H9 (cell line): ENCODE results near the gene KICS2. TPM values are rescaled to one million over a fixed set of nuclear protein-coding genes. Genes with fewer than 3 reads are reported as not detected.

Experiments
- DNase-seq: peaks from one replicate; pipeline ENCODE4 v3.0.0-alpha.2; 2017
- H2AFZ ChIP-seq: one replicate; pipeline ENCODE4 v1.6.1; 2013; ENCODE audit warnings: mild to moderate bottlenecking, low read length, control low read depth, moderate library complexity
- H2AK5ac ChIP-seq: 2 replicates; pipeline ENCODE4 v1.6.1; 2013; ENCODE audit warnings: low read length, control low read depth, mixed read lengths; ENCODE audit not compliant: insufficient read length
- H2BK120ac ChIP-seq: one replicate; pipeline ENCODE4 v1.6.1; 2013; ENCODE audit warnings: low read depth, mild to moderate bottlenecking, low read length, control low read depth, inconsistent platforms; ENCODE audit not compliant: poor library complexity, severe bottlenecking
- H2BK12ac ChIP-seq: 2 replicates; pipeline ENCODE4 v1.6.1; 2013; ENCODE audit warnings: low read length, control low read depth, mixed read lengths, low read depth; ENCODE audit not compliant: insufficient read length
- H2BK15ac ChIP-seq: 2 replicates; pipeline ENCODE4 v1.6.1; 2013; ENCODE audit warnings: low read depth, low read length, control low read depth
- H2BK20ac ChIP-seq: one replicate; pipeline ENCODE4 v1.6.1; 2013; ENCODE audit warnings: low read depth, mild to moderate bottlenecking, low read length, control low read depth, inconsistent platforms; ENCODE audit not compliant: poor library complexity, severe bottlenecking
- H2BK5ac ChIP-seq: 2 replicates; pipeline ENCODE4 v1.6.1; 2013; ENCODE audit warnings: low read length, control low read depth, mixed read lengths; ENCODE audit not compliant: insufficient read length
- H3K14ac ChIP-seq: 2 replicates; pipeline ENCODE4 v1.6.1; 2013; ENCODE audit warnings: low read length, control low read depth; ENCODE audit not compliant: insufficient read depth
- H3K18ac ChIP-seq: 2 replicates; pipeline ENCODE4 v1.6.1; 2013; ENCODE audit warnings: low read depth, mild to moderate bottlenecking, mixed read lengths, low read length, control low read depth; ENCODE audit not compliant: insufficient read length
- H3K23ac ChIP-seq: 2 replicates; pipeline ENCODE4 v1.6.1; 2013; ENCODE audit warnings: low read length, control low read depth, mixed read lengths, low read depth; ENCODE audit not compliant: insufficient read length
- H3K23me2 ChIP-seq: 2 replicates; pipeline ENCODE4 v1.6.1; 2013; ENCODE audit warnings: low read depth, mild to moderate bottlenecking, mixed read lengths, low read length, control low read depth; ENCODE audit not compliant: insufficient read length, poor library complexity, severe bottlenecking
- H3K27ac ChIP-seq: 2 replicates; pipeline ENCODE4 v1.5.1; 2013; ENCODE audit warnings: low read length, control low read depth, mixed read lengths, low read depth; ENCODE audit not compliant: insufficient read length
- H3K27me3 ChIP-seq: 2 replicates; pipeline ENCODE4 v1.6.1; 2013; ENCODE audit warnings: low read length, control low read depth, inconsistent platforms; ENCODE audit not compliant: insufficient read depth
- H3K4ac ChIP-seq: 2 replicates; pipeline ENCODE4 v1.6.1; 2013; ENCODE audit warnings: low read depth, mild to moderate bottlenecking, control low read depth, inconsistent platforms, low read length, moderate library complexity
- H3K4me1 ChIP-seq: 2 replicates; pipeline ENCODE4 v1.6.1; 2013; ENCODE audit warnings: low read length, control low read depth, inconsistent platforms; ENCODE audit not compliant: insufficient read depth
- H3K4me2 ChIP-seq: 2 replicates; pipeline ENCODE4 v1.6.1; 2013; ENCODE audit warnings: low read length, control low read depth, mixed read lengths; ENCODE audit not compliant: insufficient read length, insufficient read depth
- H3K56ac ChIP-seq: 2 replicates; pipeline ENCODE4 v1.6.1; 2013; ENCODE audit warnings: low read depth, mild to moderate bottlenecking, mixed read lengths, low read length, control low read depth; ENCODE audit not compliant: insufficient read length
- H3K79me1 ChIP-seq: 2 replicates; pipeline ENCODE4 v1.6.1; 2013; ENCODE audit warnings: low read depth, mild to moderate bottlenecking, moderate library complexity, low read length, control low read depth, inconsistent platforms; ENCODE audit not compliant: insufficient read depth, poor library complexity, severe bottlenecking
- H3K79me2 ChIP-seq: 2 replicates; pipeline ENCODE4 v1.6.1; 2013; ENCODE audit warnings: low read length, control low read depth, inconsistent platforms; ENCODE audit not compliant: insufficient read depth
- H3K9ac ChIP-seq: 2 replicates; pipeline ENCODE4 v1.6.1; 2013; ENCODE audit warnings: low read length, control low read depth, mixed read lengths; ENCODE audit not compliant: insufficient read length; ENCODE audit errors: extremely low read depth
- H3K9me3 ChIP-seq: one replicate; pipeline ENCODE4 v1.6.1; 2013; ENCODE audit warnings: low read depth, low read length, inconsistent platforms; ENCODE audit not compliant: control insufficient read depth
- H3T11ph ChIP-seq: one replicate; pipeline ENCODE4 v1.6.1; 2013; ENCODE audit warnings: mild to moderate bottlenecking, low read length, control low read depth, inconsistent platforms
- H4K20me1 ChIP-seq: one replicate; pipeline ENCODE4 v1.6.1; 2013; ENCODE audit not compliant: control insufficient read depth, insufficient read length, insufficient read depth
- H4K5ac ChIP-seq: 2 replicates; pipeline ENCODE4 v1.6.1; 2013; ENCODE audit warnings: low read depth, mild to moderate bottlenecking, mixed read lengths, low read length, control low read depth; ENCODE audit not compliant: insufficient read length
- H4K8ac ChIP-seq: replicated peaks from 2 replicates; pipeline ENCODE4 v1.6.1; 2013; ENCODE audit warnings: low read length, control low read depth, mixed read lengths, low read depth; ENCODE audit not compliant: insufficient read length
- H4K91ac ChIP-seq: 2 replicates; pipeline ENCODE4 v1.6.1; 2013; ENCODE audit warnings: low read depth, mild to moderate bottlenecking, moderate library complexity, mixed read lengths, low read length, control low read depth; ENCODE audit not compliant: insufficient read length
- H3K27ac Mint-ChIP-seq, 3 experiments: 2 replicates in 2 of 3; 3 replicates in 1 of 3; pipeline ENCODE4 v1.8.0; 2020 to 2021; ENCODE audit warnings: mixed read lengths in 3 of 3, mild to moderate bottlenecking in 1 of 3, moderate library complexity in 1 of 3
- H3K27me3 Mint-ChIP-seq: 2 replicates; pipeline ENCODE4 v1.8.0; 2021; ENCODE audit warnings: low read depth, mild to moderate bottlenecking, moderate library complexity, mixed read lengths
- H3K36me3 Mint-ChIP-seq, 3 experiments: 2 replicates in 2 of 3; 3 replicates in 1 of 3; pipeline ENCODE4 v1.8.0; 2020 to 2021; ENCODE audit warnings: low read depth in 3 of 3, mixed read lengths in 3 of 3; ENCODE audit not compliant: insufficient read depth in 1 of 3
- H3K4me1 Mint-ChIP-seq, 2 experiments: 2 replicates each; pipeline ENCODE4 v1.8.0; 2020; ENCODE audit warnings: mixed read lengths in 2 of 2
- H3K4me3 Mint-ChIP-seq, 2 experiments: 2 replicates in 1 of 2; 3 replicates in 1 of 2; pipeline ENCODE4 v1.8.0; 2020 to 2021; ENCODE audit warnings: mild to moderate bottlenecking in 2 of 2, mixed read lengths in 2 of 2, moderate library complexity in 1 of 2
- H3K9me3 Mint-ChIP-seq, 2 experiments: 2 replicates in 1 of 2; 3 replicates in 1 of 2; pipeline ENCODE4 v1.8.0; 2020; ENCODE audit warnings: mild to moderate bottlenecking in 2 of 2, mixed read lengths in 2 of 2, moderate library complexity in 1 of 2
- CTCF ChIP-seq: fragments of 200-600 bp; sonication (generic); conservative IDR thresholded peaks from 3 replicates; pipeline ENCODE4 v1.8.0; 2021; ENCODE audit warnings: antibody characterized with exemption, mild to moderate bottlenecking
- WGBS: extraction: QIAGEN DNeasy Blood & Tissue Kit; methylation state at CpG from one replicate; pipeline ENCODE4 v1.1.7; 2013; ENCODE audit warnings: missing lambda C conversion rate, low lambda C conversion rate, mixed read lengths; ENCODE audit not compliant: insufficient read length; ENCODE audit errors: extremely low coverage; 5-methylcytosine and 5-hydroxymethylcytosine counted together
- total RNA-seq: library from RNA; stranded (reverse); gene quantifications from 2 replicates; pipeline ENCODE4 v1.2.1, GENCODE V29; 2021

The KICS2 gene
- total RNA-seq, 1 experiment from 2014 or later: 7.3 TPM

DNA sequence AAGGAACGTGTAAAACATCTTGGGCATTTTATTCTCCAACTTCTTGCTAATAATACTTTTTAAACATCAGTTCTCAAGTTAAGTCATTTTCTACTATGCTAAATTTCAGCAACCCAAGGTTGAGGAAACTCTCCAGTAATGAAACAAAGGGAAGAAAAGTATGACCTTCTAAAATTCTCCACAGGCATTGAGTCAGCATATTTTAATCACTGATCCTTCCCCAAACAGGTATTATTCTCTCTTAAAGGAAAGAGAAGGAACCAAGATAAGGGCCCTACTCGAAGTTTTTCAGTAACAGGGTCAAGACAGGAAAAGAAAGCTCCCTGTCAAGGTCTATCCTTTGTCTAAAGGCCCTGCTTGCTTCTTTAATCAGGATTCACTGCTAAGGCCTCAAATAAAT lies 3.0 kb downstream of the KICS2 start:
- Mint-ChIP-seq H3K4me1 (peaks cover 28 to 31% of the 10 kb centered on the region in 2 experiments), H3K4me3 (no peak overlapping the region), H3K27ac (peak overlapping the region; percentile 9 to 80 (median 50); a peak in 5 of 7 replicates), H3K27me3 (no peaks in the 10 kb centered on the region), H3K36me3 (no peaks in the 10 kb centered on the region; a peak in 1 of 7 replicates), H3K9me3 (no peaks in the 10 kb centered on the region)
- no peaks in the 10 kb centered on the region for H4K20me1 ChIP-seq
- no peak overlapping the region for H3K4me2 ChIP-seq
- H3T11ph ChIP-seq: no peak overlapping the region
- peak overlapping the region; percentile 16 for H3K27ac ChIP-seq
- no peak overlapping the region for H4K91ac ChIP-seq
- WGBS: no CpG with 5 or more reads among the region's 2 CpGs
- H2AFZ ChIP-seq: no peak overlapping the region
- no peak overlapping the region for H4K5ac ChIP-seq
- no peaks in the 10 kb centered on the region for H3K23me2 ChIP-seq
- H2BK15ac ChIP-seq: no peak overlapping the region
- H3K27me3 ChIP-seq: no peaks in the 10 kb centered on the region
- no peak for DNase-seq
- no peak overlapping the region for H3K56ac ChIP-seq
- H3K79me2 ChIP-seq: no peaks in the 10 kb centered on the region
- H3K14ac ChIP-seq: no peak overlapping the region
- no peak overlapping the region for H2BK120ac ChIP-seq
- no peak overlapping the region for H3K9ac ChIP-seq
- no peak overlapping the region for H3K23ac ChIP-seq
- no peak overlapping the region for H2BK12ac ChIP-seq
- H3K18ac ChIP-seq: no peak overlapping the region
- no peak overlapping the region for H4K8ac ChIP-seq
- no peak for TF ChIP-seq CTCF
- no peak overlapping the region for H2BK5ac ChIP-seq
- no peaks in the 10 kb centered on the region for H3K9me3 ChIP-seq
- H2AK5ac ChIP-seq: no peak overlapping the region
- peaks cover 3% of the 10 kb centered on the region for H3K4me1 ChIP-seq
- H2BK20ac ChIP-seq: no peak overlapping the region
- H3K4ac ChIP-seq: no peak overlapping the region
- no peaks in the 10 kb centered on the region for H3K79me1 ChIP-seq
